Sigmoid colon (tissue), 4 donors: Measurements from ENCODE around the gene HERC4.

Source experiments
- CTCF ChIP-seq, 4 experiments: fragments of 450-650 bp in 3 of 4; fragments of 200-600 bp in 1 of 4; IDR thresholded peaks; one replicate each; pipeline ENCODE4 v1.5.1; 2016 to 2019; ENCODE audit warnings: antibody characterized with exemption in 4 of 4, mild to moderate bottlenecking in 3 of 4, moderate library complexity in 2 of 4
- POLR2A ChIP-seq, 2 donors: fragments of 450-650 bp; IDR thresholded peaks; one replicate each; pipeline ENCODE4 v1.6.1; 2016; ENCODE audit warnings: antibody characterized with exemption in 2 of 2, mild to moderate bottlenecking in 2 of 2, moderate library complexity in 2 of 2
- POLR2AphosphoS5 ChIP-seq, 4 donors: sonication (generic); formaldehyde crosslinking; IDR thresholded peaks; one replicate each; pipeline ENCODE4 v1.6.1; 2017; ENCODE audit warnings: antibody characterized with exemption in 4 of 4

- TF ChIP-seq CTCF (IDR thresholded peaks at IDR 0.05), result no peak
- no peak for TF ChIP-seq POLR2A (IDR thresholded peaks at IDR 0.05)
- TF ChIP-seq POLR2AphosphoS5 (IDR thresholded peaks at IDR 0.05), result no peak
Measured at GRCh38 chr10:68106656-68107055, 31.6 kb upstream of the HERC4 start.
